HCT116 (cell line): ENCODE data around the gene NDOR1.

Experiments
- ATF3 ChIP-seq: IDR thresholded peaks from 2 replicates; pipeline ENCODE4 v1.6.1; 2012
- CEBPB ChIP-seq: IDR thresholded peaks from 2 replicates; pipeline ENCODE4 v1.6.1; 2012; ENCODE audit warnings: low read depth
- CTCF ChIP-seq, 3 experiments: fragments of 200-600 bp in 1 of 3; sonication (generic) in 1 of 3; IDR thresholded peaks in 2 of 3; conservative IDR thresholded peaks in 1 of 3; 2 replicates each; pipeline ENCODE4 v1.5.1; 2012 to 2017; ENCODE audit warnings: low read depth in 2 of 3, low read length in 2 of 3, antibody characterized with exemption in 1 of 3, borderline replicate concordance in 1 of 3, control low read depth in 1 of 3, mild to moderate bottlenecking in 1 of 3, mixed read lengths in 1 of 3, mixed run types in 1 of 3, moderate library complexity in 1 of 3; ENCODE audit not compliant: insufficient read depth in 1 of 3
- ELF1 ChIP-seq: IDR thresholded peaks from 2 replicates; pipeline ENCODE4 v1.6.1; 2012; ENCODE audit warnings: low read depth, borderline replicate concordance
- EZH2phosphoT487 ChIP-seq: fragments of 200-600 bp; IDR thresholded peaks from 2 replicates; pipeline ENCODE4 v1.6.1; 2018; ENCODE audit warnings: antibody characterized with exemption, borderline replicate concordance
- JUND ChIP-seq: IDR thresholded peaks from 2 replicates; pipeline ENCODE4 v1.6.1; 2012
- POLR2A ChIP-seq: IDR thresholded peaks from 2 replicates; pipeline ENCODE4 v1.7.0; 2011; ENCODE audit warnings: borderline replicate concordance; ENCODE audit not compliant: insufficient read depth, insufficient read length; ENCODE audit errors: extremely low read depth
- POLR2AphosphoS5 ChIP-seq: IDR thresholded peaks from 2 replicates; pipeline ENCODE4 v1.6.1; 2011; ENCODE audit warnings: mild to moderate bottlenecking, low read depth, low read length, moderate library complexity
- RAD21 ChIP-seq: IDR thresholded peaks from 2 replicates; pipeline ENCODE4 v1.6.1; 2012; ENCODE audit warnings: low read depth, mild to moderate bottlenecking
- REST ChIP-seq: IDR thresholded peaks from 2 replicates; pipeline ENCODE4 v1.6.1; 2012; ENCODE audit warnings: low read depth
- SIN3A ChIP-seq: IDR thresholded peaks from 2 replicates; pipeline ENCODE4 v1.6.1; 2012; ENCODE audit warnings: low read depth
- SP1 ChIP-seq: IDR thresholded peaks from 2 replicates; pipeline ENCODE4 v1.6.1; 2012; ENCODE audit warnings: low read depth
- YY1 ChIP-seq: IDR thresholded peaks from 2 replicates; pipeline ENCODE4 v1.6.1; 2011; ENCODE audit warnings: low read length, low read depth, moderate library complexity, mild to moderate bottlenecking; ENCODE audit not compliant: insufficient replicate concordance; ENCODE audit errors: extremely low read depth

GRCh38 chr9:137228506-137228967 lies 23.0 kb downstream of the NDOR1 start:
- no peak for TF ChIP-seq RAD21
- no peak for TF ChIP-seq POLR2A
- TF ChIP-seq CTCF (IDR thresholded peaks at IDR 0.05 in 2 of 3, conservative IDR thresholded peaks at IDR 0.05 in 1 of 3; ENCODE audit: borderline replicate concordance in 1 of 3, insufficient read depth in 1 of 3, low read depth in 2 of 3, low read length in 2 of 3) = no peak
- no peak for TF ChIP-seq CEBPB
- TF ChIP-seq ATF3 = no peak
- TF ChIP-seq YY1 = no peak
- TF ChIP-seq POLR2AphosphoS5 = no peak
- no peak for TF ChIP-seq REST
- TF ChIP-seq JUND = no peak
- TF ChIP-seq SP1 = no peak
- TF ChIP-seq EZH2phosphoT487 = no peak
- TF ChIP-seq ELF1 = no peak
- no peak for TF ChIP-seq SIN3A
